K562 (cell line): ENCODE data around the gene TTN. TPM values are rescaled to one million over a fixed set of nuclear protein-coding genes. Genes with fewer than 3 reads are reported as not detected.

Source experiments
- ATAC-seq: fragments of 200-7000 bp; cut with Tn5 transposase; 3 replicates; pipeline ENCODE4 v1.9.1; 2020; ENCODE audit warnings: moderate library complexity
- BruUV-seq: library from RNA; stranded (reverse); fragments of 400-500 nt; replicated peaks from 2 replicates; lab custom pipeline; 2021; lab: Mats Ljungman, UMichigan
- CTCF ChIA-PET: fragments of 300-600 bp; formaldehyde crosslinking; extraction: SDS; loops from one replicate; lab custom pipeline; 2021; ENCODE audit warnings: low intra/inter-chr PET ratio; lab: Yijun Ruan, JAX
- POLR2A ChIA-PET: fragments of 300-600, 350-650 bp; sonication (Branson Sonifier 250); formaldehyde crosslinking; extraction: SDS; loops from one replicate; lab custom pipeline; 2021; ENCODE audit warnings: antibody characterized with exemption, inconsistent platforms; lab: Yijun Ruan, JAX
- DNase-seq, 4 experiments: peaks; one replicate each; pipeline versions ENCODE4 v3.0.0 to v3.0.0-alpha.2; 2011 to 2018; ENCODE audit warnings: low spot score in 3 of 4, mixed read lengths in 3 of 4; ENCODE audit errors: extremely low read depth in 1 of 4
- FAIRE-seq: peaks from 2 replicates; lab custom pipeline; 2011; peaks lifted over from hg19 to GRCh38; lab: Jason Lieb, UNC
- H2AFZ ChIP-seq: 2 replicates; pipeline ENCODE4 v1.6.0; 2011; ENCODE audit warnings: low read depth, low read length, control low read depth, inconsistent platforms
- H3K27ac ChIP-seq: fragments of 200-600 bp; 3 replicates; pipeline ENCODE4 v1.8.0; 2011; ENCODE audit warnings: low read depth, mild to moderate bottlenecking, control low read depth, inconsistent platforms, low read length, moderate library complexity, mixed read lengths; ENCODE audit errors: extremely low read depth
- H3K27me3 ChIP-seq, 2 experiments: fragments of 300-600 bp in 1 of 2; 2 replicates in 1 of 2; 3 replicates in 1 of 2; pipeline versions ENCODE4 v1.6.0 to v1.8.0; 2011; ENCODE audit warnings: inconsistent platforms in 2 of 2, low read length in 2 of 2, mild to moderate bottlenecking in 1 of 2, mixed read lengths in 1 of 2, moderate library complexity in 1 of 2; ENCODE audit not compliant: control insufficient read depth in 2 of 2, insufficient read depth in 2 of 2
- H3K36me3 ChIP-seq: fragments of 300-600 bp; 3 replicates; pipeline ENCODE4 v1.8.0; 2011; ENCODE audit warnings: mild to moderate bottlenecking, low read length, inconsistent platforms; ENCODE audit not compliant: control insufficient read depth, insufficient read depth
- H3K4me1 ChIP-seq, 2 experiments: fragments of 200-600 bp in 1 of 2; replicated peaks in 1 of 2; 2 replicates in 1 of 2; 3 replicates in 1 of 2; pipeline versions ENCODE4 v1.5.1 to v1.8.0; 2011; ENCODE audit warnings: inconsistent platforms in 2 of 2, low read length in 2 of 2, mild to moderate bottlenecking in 1 of 2, mixed read lengths in 1 of 2, moderate library complexity in 1 of 2; ENCODE audit not compliant: control insufficient read depth in 2 of 2, insufficient read depth in 2 of 2
- H3K4me2 ChIP-seq: 2 replicates; pipeline ENCODE4 v1.6.1; 2011; ENCODE audit warnings: low read length, control low read depth, inconsistent platforms, mixed read lengths; ENCODE audit not compliant: insufficient read depth
- H3K4me3 ChIP-seq: fragments of 200-600 bp; sonication (generic), shearing (Covaris generic); 2 replicates; pipeline ENCODE4 v1.5.1; 2016; ENCODE audit warnings: control low read depth, inconsistent platforms
- H3K79me2 ChIP-seq: fragments of 200-600 bp; 3 replicates; pipeline ENCODE4 v1.8.0; 2011; ENCODE audit warnings: low read length, inconsistent platforms; ENCODE audit not compliant: control insufficient read depth, insufficient read depth
- H3K9ac ChIP-seq, 2 experiments: 2 replicates each; pipeline versions ENCODE4 v1.6.0 to v1.6.1; 2011; ENCODE audit warnings: low read depth in 2 of 2, low read length in 2 of 2, control low read depth in 1 of 2, inconsistent platforms in 1 of 2, mild to moderate bottlenecking in 1 of 2, mixed read lengths in 1 of 2; ENCODE audit not compliant: insufficient read depth in 1 of 2
- H3K9me1 ChIP-seq: one replicate; pipeline ENCODE4 v1.6.0; 2011; ENCODE audit warnings: inconsistent platforms, mild to moderate bottlenecking, low read length, moderate library complexity; ENCODE audit not compliant: control insufficient read depth, insufficient read depth
- H3K9me3 ChIP-seq: replicated peaks from 2 replicates; pipeline ENCODE4 v1.5.1; 2011; ENCODE audit warnings: low read depth, low read length, inconsistent platforms; ENCODE audit not compliant: control insufficient read depth, insufficient read depth
- H4K20me1 ChIP-seq: replicated peaks from 2 replicates; pipeline ENCODE4 v1.6.1; 2011; ENCODE audit warnings: low read length, inconsistent platforms, mixed read lengths; ENCODE audit not compliant: control insufficient read depth, insufficient read depth
- CCAR2 ChIP-seq: fragments of 200-400 bp; formaldehyde crosslinking; IDR thresholded peaks from 2 replicates; pipeline ENCODE4 v1.6.1; 2017; ENCODE audit warnings: mild to moderate bottlenecking, low read depth, low read length
- ETS2 ChIP-seq: IDR thresholded peaks from 2 replicates; pipeline ENCODE4 v1.6.1; 2016; ENCODE audit warnings: borderline replicate concordance, missing genetic modification characterization, mild to moderate bottlenecking, moderate library complexity, missing compliant biosample characterization; ENCODE audit not compliant: poor library complexity, severe bottlenecking
- HDAC3 ChIP-seq: fragments of 450-650 bp; IDR thresholded peaks from 2 replicates; pipeline ENCODE4 v1.6.1; 2018; ENCODE audit warnings: borderline replicate concordance, mild to moderate bottlenecking, moderate library complexity; ENCODE audit not compliant: partially characterized antibody
- MEIS2 ChIP-seq: fragments of 450-650 bp; IDR thresholded peaks from 2 replicates; pipeline ENCODE4 v1.6.1; 2014; ENCODE audit warnings: mild to moderate bottlenecking; ENCODE audit not compliant: partially characterized antibody
- NR2C2 ChIP-seq, 2 experiments: fragments of 200-800 bp in 1 of 2; sonication (Bioruptor generic) in 1 of 2; sonication (generic) in 1 of 2; formaldehyde crosslinking in 1 of 2; IDR thresholded peaks; 2 replicates each; pipeline versions ENCODE4 v1.6.1 to v1.8.0; 2016 to 2022; ENCODE audit warnings: mild to moderate bottlenecking in 1 of 2, missing compliant biosample characterization in 1 of 2, missing genetic modification characterization in 1 of 2, missing genetic modification reagents in 1 of 2
- NUFIP1 ChIP-seq: fragments of 450-650 bp; IDR thresholded peaks from 2 replicates; pipeline ENCODE4 v1.6.1; 2018; ENCODE audit not compliant: partially characterized antibody
- RAD21 ChIP-seq, 2 experiments: fragments of 250-450 bp in 1 of 2; fragments of 450-650 bp in 1 of 2; sonication (Bioruptor Pico) in 1 of 2; formaldehyde crosslinking in 1 of 2; IDR thresholded peaks in 1 of 2; conservative IDR thresholded peaks in 1 of 2; 2 replicates each; pipeline versions ENCODE4 v1.4.0 to v1.8.0; 2020 to 2022; ENCODE audit warnings: mild to moderate bottlenecking in 2 of 2, moderate library complexity in 1 of 2
- SMARCA4 ChIP-seq: fragments of 450-650 bp; IDR thresholded peaks from 2 replicates; pipeline ENCODE4 v1.6.1; 2016
- STAG1 ChIP-seq: sonication (generic); formaldehyde crosslinking; IDR thresholded peaks from 2 replicates; pipeline ENCODE4 v1.5.0; 2020; ENCODE audit warnings: missing genetic modification reagents, borderline replicate concordance
- TCF3 ChIP-seq: sonication (generic); formaldehyde crosslinking; IDR thresholded peaks from 2 replicates; pipeline ENCODE4 v1.4.0; 2020; ENCODE audit warnings: mild to moderate bottlenecking, missing genetic modification reagents
- ZNF239 ChIP-seq: fragments of 250-450 bp; sonication (Bioruptor Pico); IDR thresholded peaks from 2 replicates; pipeline ENCODE4 v1.4.0; 2020; ENCODE audit warnings: mild to moderate bottlenecking
- WGBS: fragments of 100-300 bp; shearing (Covaris generic); methylation state at CpG from one replicate; pipeline ENCODE4 v1.1.6; 2016; ENCODE audit warnings: low coverage, mixed read lengths; ENCODE audit not compliant: insufficient coverage; ENCODE audit errors: missing lambda C conversion rate; 5-methylcytosine and 5-hydroxymethylcytosine counted together
- in situ Hi-C: fragments of 300-500 bp; cut with MboI; formaldehyde crosslinking; loops from 4 replicates; pipeline ENCODE4 v1.15.0; 2018; ENCODE audit warnings: inconsistent platforms, mixed read lengths
- intact Hi-C: fragments of 100-400 bp; cut with micrococcal nuclease; formaldehyde crosslinking; loops from 2 replicates; pipeline ENCODE4 v1.14.2; 2022
- polyA plus RNA-seq, 8 experiments: library from polyadenylated mRNA; depleted of rRNA in 4 of 8; stranded (reverse) in 5 of 8; unstranded in 3 of 8; fragments of >200 nt; fragmentation: Nextera tagmentation in 2 of 8; fragmentation: Illumina TruSeq in 1 of 8; extraction: Ambion mirVana in 2 of 8; extraction: Trizol in 1 of 8; gene quantifications; 2 replicates each; pipeline versions ENCODE4 v1.2.1 to v1.2.3, GENCODE V29; 2011 to 2014; ENCODE audit warnings: inconsistent platforms in 1 of 8, missing spikeins in 1 of 8
- total RNA-seq, 7 experiments: library from RNA; depleted of rRNA in 6 of 7; stranded (reverse); fragments of >200 nt in 6 of 7; fragmentation: Illumina TruSeq in 2 of 7; extraction: Trizol in 2 of 7; gene quantifications; 2 replicates each; pipeline versions ENCODE4 v1.2.1 to v1.2.3, GENCODE V29; 2011 to 2021; ENCODE audit warnings: low replicate concordance in 1 of 7
- TF ChIP-seq, protein P1 (sequence below): fragments of 450-650 bp; conservative IDR thresholded peaks from 2 replicates; pipeline ENCODE4 v1.6.1; 2016; ENCODE audit warnings: missing genetic modification characterization, low read depth, mild to moderate bottlenecking, missing compliant biosample characterization, moderate library complexity
- TF ChIP-seq, protein P2 (sequence below): fragments of 250-450 bp; sonication (Bioruptor Pico); IDR thresholded peaks from 2 replicates; pipeline ENCODE4 v1.9.0; 2021; ENCODE audit warnings: mild to moderate bottlenecking
- TF ChIP-seq, protein P3 (sequence below): fragments of 250-450 bp; sonication (Bioruptor Pico); IDR thresholded peaks from 2 replicates; pipeline ENCODE4 v1.5.0; 2021
- TF ChIP-seq, protein P4 (sequence below): fragments of 250-450 bp; sonication (Bioruptor Pico); IDR thresholded peaks from 2 replicates; pipeline ENCODE4 v1.8.0; 2021; ENCODE audit warnings: mild to moderate bottlenecking, moderate library complexity
- TF ChIP-seq, protein P5 (sequence below), 3 experiments: IDR thresholded peaks in 2 of 3; conservative IDR thresholded peaks in 1 of 3; 2 replicates each; pipeline ENCODE4 v1.5.1; 2011 to 2012; ENCODE audit warnings: low read length in 3 of 3, mild to moderate bottlenecking in 3 of 3, control low read depth in 2 of 3, improper control_type of control experiment in 1 of 3, inconsistent platforms in 1 of 3, low read depth in 1 of 3, mixed read lengths in 1 of 3, moderate library complexity in 1 of 3; ENCODE audit not compliant: insufficient read depth in 2 of 3

TTN gene
- total and polyA plus RNA-seq, 9 of the 15 experiments (the other 6 are each of a cell fraction or from before 2014, with no cell fraction given), result under 0.01 to 0.20 (median 0.04) TPM; not detected in 1

DNA sequence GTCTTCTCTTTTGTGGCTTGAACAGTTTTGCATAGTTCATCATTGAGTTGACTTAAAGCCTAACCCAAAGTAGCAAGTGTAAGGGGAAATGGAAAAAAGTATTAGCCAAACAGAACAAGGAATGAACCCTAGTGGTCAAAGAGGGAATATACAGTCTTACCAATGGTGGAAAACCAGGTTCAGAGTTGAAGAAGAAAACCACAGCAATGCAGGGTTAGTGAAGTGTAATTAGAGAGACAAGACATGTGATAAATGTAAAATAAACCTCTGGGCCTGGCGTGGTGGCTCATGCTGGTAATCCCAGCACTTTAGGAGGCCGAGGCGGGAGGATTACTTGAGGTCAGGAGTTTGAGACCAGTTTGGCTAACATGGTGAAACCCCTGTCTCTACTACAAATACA, 2.4 kb downstream of the TTN start:
- WGBS, result 2% methylated on average over 3 of the region's 3 CpGs
- ATAC-seq (peak; percentile 87), FAIRE-seq (peak; percentile 64), DNase-seq (peak; percentile 35 to 58 (median 39))
- BruUV-seq, result no TSS peak
- H3K36me3 ChIP-seq, result no peaks in the 10 kb centered on the region
- H3K27ac ChIP-seq, result no peak overlapping the region
- no peak overlapping the region; the same call in 1 of the 2 replicates for H3K4me2 ChIP-seq
- ChIA-PET CTCF (no interaction called here), POLR2A (no interaction called here)
- H2AFZ ChIP-seq, result 0 out of 2 replicates have a peak overlapping the region, but pooled peaks have one; percentile 2
- no peaks in the 10 kb centered on the region for H3K9me1 ChIP-seq
- H3K9ac ChIP-seq, result no peak overlapping the region
- no peaks in the 10 kb centered on the region for H3K79me2 ChIP-seq
- no peaks in the 10 kb centered on the region for H4K20me1 ChIP-seq
- intact Hi-C loops, result no loop called here
- H3K4me3 ChIP-seq, result no peak overlapping the region
- in situ Hi-C loops, result no loop called here
- no peaks in the 10 kb centered on the region for H3K9me3 ChIP-seq
- peaks cover 0 to 3% of the 10 kb centered on the region in 2 experiments; a peak in 2 of 5 replicates for H3K27me3 ChIP-seq
- no peaks in the 10 kb centered on the region; a peak in 1 of 5 replicates for H3K4me1 ChIP-seq
- TF ChIP-seq MEIS2, result no peak
- no peak for TF ChIP-seq CCAR2
- TF ChIP-seq SMARCA4, result no peak
- TF ChIP-seq, protein P1, sequence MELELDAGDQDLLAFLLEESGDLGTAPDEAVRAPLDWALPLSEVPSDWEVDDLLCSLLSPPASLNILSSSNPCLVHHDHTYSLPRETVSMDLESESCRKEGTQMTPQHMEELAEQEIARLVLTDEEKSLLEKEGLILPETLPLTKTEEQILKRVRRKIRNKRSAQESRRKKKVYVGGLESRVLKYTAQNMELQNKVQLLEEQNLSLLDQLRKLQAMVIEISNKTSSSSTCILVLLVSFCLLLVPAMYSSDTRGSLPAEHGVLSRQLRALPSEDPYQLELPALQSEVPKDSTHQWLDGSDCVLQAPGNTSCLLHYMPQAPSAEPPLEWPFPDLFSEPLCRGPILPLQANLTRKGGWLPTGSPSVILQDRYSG (tag), result no peak
- TF ChIP-seq, protein P2, sequence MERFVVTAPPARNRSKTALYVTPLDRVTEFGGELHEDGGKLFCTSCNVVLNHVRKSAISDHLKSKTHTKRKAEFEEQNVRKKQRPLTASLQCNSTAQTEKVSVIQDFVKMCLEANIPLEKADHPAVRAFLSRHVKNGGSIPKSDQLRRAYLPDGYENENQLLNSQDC, result no peak
- no peak for TF ChIP-seq STAG1 (CRISPR knock-in tag)
- no peak for TF ChIP-seq ETS2 (tag)
- TF ChIP-seq TCF3, result no peak
- TF ChIP-seq NUFIP1, result no peak
- TF ChIP-seq HDAC3, result no peak
- TF ChIP-seq, protein P3, sequence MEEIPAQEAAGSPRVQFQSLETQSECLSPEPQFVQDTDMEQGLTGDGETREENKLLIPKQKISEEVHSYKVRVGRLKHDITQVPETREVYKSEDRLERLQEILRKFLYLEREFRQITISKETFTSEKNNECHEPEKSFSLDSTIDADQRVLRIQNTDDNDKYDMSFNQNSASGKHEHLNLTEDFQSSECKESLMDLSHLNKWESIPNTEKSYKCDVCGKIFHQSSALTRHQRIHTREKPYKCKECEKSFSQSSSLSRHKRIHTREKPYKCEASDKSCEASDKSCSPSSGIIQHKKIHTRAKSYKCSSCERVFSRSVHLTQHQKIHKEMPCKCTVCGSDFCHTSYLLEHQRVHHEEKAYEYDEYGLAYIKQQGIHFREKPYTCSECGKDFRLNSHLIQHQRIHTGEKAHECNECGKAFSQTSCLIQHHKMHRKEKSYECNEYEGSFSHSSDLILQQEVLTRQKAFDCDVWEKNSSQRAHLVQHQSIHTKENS, result no peak
- no peak for TF ChIP-seq NR2C2 (CRISPR knock-in tag; IDR thresholded peaks at IDR 0.05)
- peak; percentile 31; the same call in 1 of the 2 replicates for TF ChIP-seq NR2C2 (tag; IDR thresholded peaks at IDR 0.05)
- TF ChIP-seq, protein P4, sequence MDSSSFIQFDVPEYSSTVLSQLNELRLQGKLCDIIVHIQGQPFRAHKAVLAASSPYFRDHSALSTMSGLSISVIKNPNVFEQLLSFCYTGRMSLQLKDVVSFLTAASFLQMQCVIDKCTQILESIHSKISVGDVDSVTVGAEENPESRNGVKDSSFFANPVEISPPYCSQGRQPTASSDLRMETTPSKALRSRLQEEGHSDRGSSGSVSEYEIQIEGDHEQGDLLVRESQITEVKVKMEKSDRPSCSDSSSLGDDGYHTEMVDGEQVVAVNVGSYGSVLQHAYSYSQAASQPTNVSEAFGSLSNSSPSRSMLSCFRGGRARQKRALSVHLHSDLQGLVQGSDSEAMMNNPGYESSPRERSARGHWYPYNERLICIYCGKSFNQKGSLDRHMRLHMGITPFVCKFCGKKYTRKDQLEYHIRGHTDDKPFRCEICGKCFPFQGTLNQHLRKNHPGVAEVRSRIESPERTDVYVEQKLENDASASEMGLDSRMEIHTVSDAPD, result no peak
- TF ChIP-seq, protein P5, sequence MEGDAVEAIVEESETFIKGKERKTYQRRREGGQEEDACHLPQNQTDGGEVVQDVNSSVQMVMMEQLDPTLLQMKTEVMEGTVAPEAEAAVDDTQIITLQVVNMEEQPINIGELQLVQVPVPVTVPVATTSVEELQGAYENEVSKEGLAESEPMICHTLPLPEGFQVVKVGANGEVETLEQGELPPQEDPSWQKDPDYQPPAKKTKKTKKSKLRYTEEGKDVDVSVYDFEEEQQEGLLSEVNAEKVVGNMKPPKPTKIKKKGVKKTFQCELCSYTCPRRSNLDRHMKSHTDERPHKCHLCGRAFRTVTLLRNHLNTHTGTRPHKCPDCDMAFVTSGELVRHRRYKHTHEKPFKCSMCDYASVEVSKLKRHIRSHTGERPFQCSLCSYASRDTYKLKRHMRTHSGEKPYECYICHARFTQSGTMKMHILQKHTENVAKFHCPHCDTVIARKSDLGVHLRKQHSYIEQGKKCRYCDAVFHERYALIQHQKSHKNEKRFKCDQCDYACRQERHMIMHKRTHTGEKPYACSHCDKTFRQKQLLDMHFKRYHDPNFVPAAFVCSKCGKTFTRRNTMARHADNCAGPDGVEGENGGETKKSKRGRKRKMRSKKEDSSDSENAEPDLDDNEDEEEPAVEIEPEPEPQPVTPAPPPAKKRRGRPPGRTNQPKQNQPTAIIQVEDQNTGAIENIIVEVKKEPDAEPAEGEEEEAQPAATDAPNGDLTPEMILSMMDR (IDR thresholded peaks at IDR 0.05 in 2 of 3, conservative IDR thresholded peaks at IDR 0.05 in 1 of 3; ENCODE audit: insufficient read depth in 2 of 3, low read depth in 1 of 3, low read length in 3 of 3), result peak; percentile 28 to 70 (median 58); a peak in 5 of 6 replicates
- TF ChIP-seq ZNF239 (CRISPR knock-in tag), result no peak
- peak in 1 of 2 experiments; percentile 19; a peak in 1 of 4 replicates for TF ChIP-seq RAD21 (CRISPR knock-in tag; conservative IDR thresholded peaks at IDR 0.05 in 1 of 2, IDR thresholded peaks at IDR 0.05 in 1 of 2)
